Upper lobe of left lung (tissue), 6 donors: Measurements from ENCODE around the gene PPFIA2. TPM values are rescaled to one million over a fixed set of nuclear protein-coding genes. Genes with fewer than 3 reads are reported as not detected.

Experiments used
- ATAC-seq, 2 donors: fragments of 200-7000 bp; cut with Tn5 transposase; one replicate each; pipeline ENCODE4 v1.9.1; 2022; ENCODE audit warnings: mild to moderate bottlenecking in 2 of 2, moderate library complexity in 2 of 2; ENCODE audit not compliant: low FRiP score in 2 of 2
- DNase-seq, 2 donors: peaks; one replicate each; pipeline ENCODE4 v3.0.0-alpha.2; 2019 to 2020
- H3K27ac ChIP-seq, 4 donors: fragments of 200-600 bp; sonication (generic); one replicate each; pipeline ENCODE4 v1.5.1; 2016 to 2019
- H3K27me3 ChIP-seq, 4 donors: fragments of 200-600 bp; sonication (generic); one replicate each; pipeline ENCODE4 v1.5.1; 2017 to 2019
- H3K36me3 ChIP-seq, 4 donors: fragments of 200-600 bp; sonication (generic); one replicate each; pipeline ENCODE4 v1.5.1; 2016 to 2019
- H3K4me1 ChIP-seq, 4 donors: fragments of 200-600 bp; sonication (generic); one replicate each; pipeline ENCODE4 v1.5.1; 2018 to 2019
- H3K4me3 ChIP-seq, 4 donors: fragments of 200-600 bp; sonication (generic); one replicate each; pipeline ENCODE4 v1.5.1; 2017 to 2019; ENCODE audit warnings: mild to moderate bottlenecking in 2 of 4, moderate library complexity in 1 of 4
- H3K9me3 ChIP-seq, 4 donors: fragments of 200-600 bp; sonication (generic); one replicate each; pipeline ENCODE4 v1.5.1; 2018 to 2019
- EP300 ChIP-seq, 4 donors: sonication (generic); formaldehyde crosslinking; IDR thresholded peaks; one replicate each; pipeline ENCODE4 v1.5.1; 2017; ENCODE audit warnings: antibody characterized with exemption in 4 of 4, control low read depth in 2 of 4
- POLR2A ChIP-seq, 4 donors: fragments of 450-650 bp; IDR thresholded peaks; one replicate each; pipeline ENCODE4 v1.5.1; 2016 to 2017; ENCODE audit warnings: antibody characterized with exemption in 4 of 4, mild to moderate bottlenecking in 2 of 4
- POLR2AphosphoS5 ChIP-seq, 2 donors: sonication (generic); formaldehyde crosslinking; IDR thresholded peaks; one replicate each; pipeline ENCODE4 v1.5.1; 2017; ENCODE audit warnings: antibody characterized with exemption in 2 of 2
- WGBS, 2 donors: methylation state at CpG; one replicate each; pipeline ENCODE4 v1.1.5; 2017 to 2018; 5-methylcytosine and 5-hydroxymethylcytosine counted together
- total RNA-seq, 6 donors: library from RNA; depleted of rRNA in 4 of 6; stranded (reverse); fragments of >200 nt in 4 of 6; gene quantifications; one replicate each; pipeline versions ENCODE4 v1.1.0 to v1.2.1, GENCODE V29; 2016 to 2021
- TF ChIP-seq, protein P1 (sequence below), 6 experiments: fragments of 450-650 bp in 4 of 6; fragments of 200-600 bp in 2 of 6; sonication (generic) in 2 of 6; IDR thresholded peaks; one replicate each; pipeline ENCODE4 v1.5.1; 2016 to 2019; ENCODE audit warnings: antibody characterized with exemption in 6 of 6
- donor health status: DM: no; HTN: no; CAD: no; lungs with moderate emphysema.
- donor health status: DM: no; HTN: yes; CAD: no; lungs with severe emphysema.

PPFIA2 gene
- total RNA-seq, result 1 to 10 TPM; 1.3 to 7.3 (median 2.6) TPM

DNA sequence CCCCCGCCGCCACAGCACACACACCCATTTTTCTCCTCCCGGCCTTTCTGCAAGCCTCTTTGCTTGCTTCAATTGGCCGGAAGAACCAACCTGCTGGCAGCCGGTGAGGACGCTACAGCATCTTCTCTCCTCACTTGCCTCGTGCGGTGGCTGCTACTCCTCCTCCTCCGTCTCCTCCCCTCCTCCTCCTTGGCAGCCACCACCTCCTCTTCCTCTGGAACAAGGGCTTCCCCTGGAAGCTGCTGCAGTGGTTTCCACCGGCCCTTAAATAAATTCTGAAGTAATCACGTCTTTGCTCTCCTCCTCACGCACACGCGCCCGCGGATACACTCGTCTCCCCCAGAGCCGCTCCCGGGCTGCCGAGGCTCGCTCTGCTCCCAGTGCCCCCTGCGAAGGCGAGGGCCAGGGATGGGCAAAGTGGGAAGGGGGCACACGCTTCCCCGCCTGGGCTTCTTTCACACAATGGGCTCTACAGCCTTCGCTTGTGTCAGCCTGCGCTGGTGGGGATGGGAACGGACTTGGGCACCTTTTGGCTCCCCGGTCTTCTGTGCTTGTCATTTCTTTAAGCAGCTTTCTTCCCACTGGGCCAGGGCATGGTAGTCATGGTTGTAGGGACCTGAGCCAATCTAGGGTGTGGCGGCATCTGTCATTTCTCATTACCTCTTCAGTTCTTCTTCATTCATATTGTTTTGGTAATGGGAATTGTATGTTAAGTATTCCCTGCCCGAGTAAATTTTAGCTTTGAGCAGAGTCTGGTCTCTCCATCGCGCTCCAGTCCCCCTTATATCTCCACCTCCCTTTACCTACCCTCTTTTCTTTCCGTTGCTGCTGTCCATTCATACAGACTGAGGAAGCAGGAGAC lies at the start of gene PPFIA2:
Gene PPFIA2, minus strand, starts transcription at position 161 of the 862 bp plus-strand sequence.
- no peaks in the 10 kb centered on the region for H3K36me3 ChIP-seq
- peak; percentile 22 to 72 for DNase-seq
- H3K27ac ChIP-seq, result no peak within 1 kb of the TSS
- WGBS, 2 donors, result 6 to 8% methylated on average over 31 to 34 of the region's 34 CpGs
- TF ChIP-seq, protein P1, sequence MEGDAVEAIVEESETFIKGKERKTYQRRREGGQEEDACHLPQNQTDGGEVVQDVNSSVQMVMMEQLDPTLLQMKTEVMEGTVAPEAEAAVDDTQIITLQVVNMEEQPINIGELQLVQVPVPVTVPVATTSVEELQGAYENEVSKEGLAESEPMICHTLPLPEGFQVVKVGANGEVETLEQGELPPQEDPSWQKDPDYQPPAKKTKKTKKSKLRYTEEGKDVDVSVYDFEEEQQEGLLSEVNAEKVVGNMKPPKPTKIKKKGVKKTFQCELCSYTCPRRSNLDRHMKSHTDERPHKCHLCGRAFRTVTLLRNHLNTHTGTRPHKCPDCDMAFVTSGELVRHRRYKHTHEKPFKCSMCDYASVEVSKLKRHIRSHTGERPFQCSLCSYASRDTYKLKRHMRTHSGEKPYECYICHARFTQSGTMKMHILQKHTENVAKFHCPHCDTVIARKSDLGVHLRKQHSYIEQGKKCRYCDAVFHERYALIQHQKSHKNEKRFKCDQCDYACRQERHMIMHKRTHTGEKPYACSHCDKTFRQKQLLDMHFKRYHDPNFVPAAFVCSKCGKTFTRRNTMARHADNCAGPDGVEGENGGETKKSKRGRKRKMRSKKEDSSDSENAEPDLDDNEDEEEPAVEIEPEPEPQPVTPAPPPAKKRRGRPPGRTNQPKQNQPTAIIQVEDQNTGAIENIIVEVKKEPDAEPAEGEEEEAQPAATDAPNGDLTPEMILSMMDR (IDR thresholded peaks at IDR 0.05), result no peak
- TF ChIP-seq POLR2AphosphoS5 (IDR thresholded peaks at IDR 0.05), result no peak
- no peaks in the 10 kb centered on the region for H3K9me3 ChIP-seq
- no peaks in the 10 kb centered on the region for H3K27me3 ChIP-seq
- peak within 1 kb of the TSS; percentile 10 to 50 (median 43) for H3K4me3 ChIP-seq
- H3K4me1 ChIP-seq, result peaks cover 5 to 19% (median 15%) of the 10 kb centered on the region in 4 donors
- peak; percentile 55 to 83 for ATAC-seq

DNA sequence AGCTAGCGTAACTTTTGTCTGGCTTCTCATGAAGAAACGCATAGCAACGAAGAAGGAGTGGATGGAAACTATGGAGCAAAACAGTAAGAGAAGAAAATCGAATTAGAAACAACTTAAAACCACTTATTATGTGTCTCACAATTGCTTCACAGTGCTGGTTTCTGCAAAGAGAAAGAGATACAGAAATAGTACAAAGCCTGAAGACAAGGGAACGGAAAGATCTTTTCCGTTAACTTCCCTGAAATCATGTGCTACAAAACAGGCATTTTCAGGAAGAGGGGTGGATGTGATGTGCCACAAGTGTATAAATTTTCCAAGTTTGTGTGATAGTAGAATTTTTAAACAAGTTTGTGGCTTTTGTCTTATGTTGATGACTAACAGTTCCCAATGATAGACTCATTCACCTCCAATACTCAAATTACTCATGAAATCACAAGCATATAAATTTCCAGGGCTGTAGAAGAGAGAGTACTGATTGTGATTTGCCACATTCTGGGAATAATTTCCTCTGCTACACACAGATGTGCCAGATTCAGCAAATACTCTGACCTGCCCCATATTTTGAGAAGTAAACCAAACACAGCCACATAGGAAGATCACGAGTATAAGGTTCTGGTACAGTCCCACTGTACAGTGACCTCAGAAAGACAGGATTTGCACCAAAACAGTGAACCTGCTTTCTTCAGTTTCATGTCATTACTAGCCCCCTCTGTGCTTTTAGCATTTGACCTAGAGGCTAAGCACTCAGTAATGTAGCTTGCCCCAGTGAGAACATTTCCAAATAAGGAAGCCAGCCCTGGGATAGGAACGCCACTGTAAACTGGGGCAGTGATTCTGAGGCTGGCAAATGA lies 41.4 kb upstream of the PPFIA2 start:
- no peaks in the 10 kb centered on the region for H3K27me3 ChIP-seq
- no peak overlapping the region for H3K4me3 ChIP-seq
- TF ChIP-seq, protein P1 (IDR thresholded peaks at IDR 0.05), result no peak
- TF ChIP-seq EP300 (IDR thresholded peaks at IDR 0.05) (no peak), POLR2A (IDR thresholded peaks at IDR 0.05) (no peak), POLR2AphosphoS5 (IDR thresholded peaks at IDR 0.05) (no peak)
- no peaks in the 10 kb centered on the region for H3K36me3 ChIP-seq
- peak overlapping the region in 1 of 4 donors; percentile 26 for H3K27ac ChIP-seq
- ATAC-seq (no peak), DNase-seq (no peak)
- peaks cover 0 to 11% (median 6%) of the 10 kb centered on the region in 4 donors for H3K4me1 ChIP-seq
- 51 to 53% methylated on average over 8 of the region's 8 CpGs for WGBS, 2 donors
- no peaks in the 10 kb centered on the region for H3K9me3 ChIP-seq

DNA sequence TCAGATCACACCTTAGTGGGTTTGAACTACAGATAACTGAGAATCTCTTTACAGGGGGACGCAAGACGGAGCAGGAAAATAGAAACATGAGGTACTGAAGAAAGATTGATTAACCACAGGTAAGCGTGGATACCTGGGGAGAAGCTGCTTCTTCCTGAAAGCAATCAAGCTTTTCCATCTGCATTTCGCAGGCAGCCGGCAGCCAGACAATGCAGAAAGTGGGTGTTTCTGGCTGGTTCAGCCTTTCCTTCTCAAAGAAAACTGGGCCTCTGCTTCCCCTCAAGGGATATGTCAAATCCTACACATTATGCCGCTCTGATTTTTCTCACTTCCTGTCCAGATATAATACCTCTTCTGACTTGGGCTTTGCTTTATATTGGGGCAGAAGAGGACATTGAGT lies 39.1 kb upstream of the PPFIA2 start:
- 40 to 54% methylated on average over 6 of the region's 6 CpGs for WGBS, 2 donors
- ATAC-seq (no peak), DNase-seq (no peak)
- Histone ChIP-seq H3K4me3 (no peak overlapping the region), H3K27me3 (no peaks in the 10 kb centered on the region), H3K9me3 (no peaks in the 10 kb centered on the region), H3K4me1 (peaks cover 0 to 11% (median 6%) of the 10 kb centered on the region in 4 donors), H3K36me3 (no peaks in the 10 kb centered on the region), H3K27ac (no peak overlapping the region)
- TF ChIP-seq POLR2A (IDR thresholded peaks at IDR 0.05) (no peak), EP300 (IDR thresholded peaks at IDR 0.05) (no peak), POLR2AphosphoS5 (IDR thresholded peaks at IDR 0.05) (no peak)
- TF ChIP-seq, protein P1 (IDR thresholded peaks at IDR 0.05), result no peak

DNA sequence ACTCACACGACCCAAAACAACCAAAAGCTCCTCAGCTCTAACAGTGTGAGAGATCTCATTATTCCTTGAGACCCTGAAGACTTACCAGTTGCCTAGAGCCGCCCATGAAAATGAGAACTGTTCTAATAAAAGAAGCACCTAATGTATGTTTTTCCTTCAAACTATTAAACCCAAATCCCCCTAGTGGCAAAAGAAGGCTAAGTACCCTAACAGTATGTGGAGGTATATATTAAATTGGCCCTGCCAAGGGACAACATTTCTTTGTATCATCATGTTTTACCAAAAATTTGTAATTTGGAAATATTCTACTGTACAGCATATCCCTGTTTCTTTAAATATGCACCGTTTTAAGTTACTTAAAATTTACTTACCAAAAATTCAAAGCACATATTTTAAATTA lies 38.0 kb upstream of the PPFIA2 start:
- Histone ChIP-seq H3K27ac (no peak overlapping the region), H3K36me3 (no peaks in the 10 kb centered on the region), H3K27me3 (no peaks in the 10 kb centered on the region), H3K4me1 (peaks cover 0 to 11% (median 6%) of the 10 kb centered on the region in 4 donors), H3K4me3 (no peak overlapping the region), H3K9me3 (no peaks in the 10 kb centered on the region)
- ATAC-seq, result no peak
- no peak for DNase-seq
- TF ChIP-seq, protein P1 (IDR thresholded peaks at IDR 0.05), result peak in 1 of 6 experiments; percentile 28
- TF ChIP-seq EP300 (IDR thresholded peaks at IDR 0.05) (no peak), POLR2A (IDR thresholded peaks at IDR 0.05) (no peak), POLR2AphosphoS5 (IDR thresholded peaks at IDR 0.05) (no peak)
- 49 to 50% methylated on average over 3 of the region's 3 CpGs for WGBS, 2 donors
